GM18508 (cell line): ENCODE measurements around the gene PRR23B.
"Not testable (repeated sequence)": the region's sequence is repeated elsewhere in the genome, so short reads cannot be mapped to it uniquely, and the experiment has no call there.

Experiments used
- ATAC-seq: cut with Tn5 transposase; IDR thresholded peaks from one replicate; pipeline ENCODE4 v1.9.1; 2021; ENCODE audit warnings: moderate number of reproducible peaks; ENCODE audit not compliant: insufficient read depth, unreplicated experiment

The PRR23B gene

GRCh38 chr3:139020868-139021234, at the start of gene PRR23B:
Gene PRR23B (minus strand): TSS chr3:139020926. CDS start chr3:139020661, 265 bp downstream.
- no peak for ATAC-seq

- ATAC-seq = no peak
Observed at GRCh38 chr3:139062918-139063317, 42.2 kb upstream of the PRR23B start.

GRCh38 chr3:139052802-139053600, 32.3 kb upstream of the PRR23B start:
- no peak for ATAC-seq

GRCh38 chr3:139044366-139045210, 23.9 kb upstream of the PRR23B start, which contains the start of gene PRR23C:
Gene PRR23C (minus strand): TSS chr3:139044892. CDS start chr3:139044620, 272 bp downstream.
- no peak for ATAC-seq

- ATAC-seq = no peak
Observed at GRCh38 chr3:139043554-139044365, 23.0 kb upstream of the PRR23B start.

GRCh38 chr3:139037478-139037877, 16.8 kb upstream of the PRR23B start:
- no peak for ATAC-seq

- ATAC-seq = no peak
Observed at GRCh38 chr3:139032326-139033002, 11.7 kb upstream of the PRR23B start.

GRCh38 chr3:139030576-139030975, 9.8 kb upstream of the PRR23B start:
- ATAC-seq = not testable (repeated sequence)

GRCh38 chr3:139024968-139025367, 4.2 kb upstream of the PRR23B start:
- no peak for ATAC-seq

- no peak for ATAC-seq
Observed at GRCh38 chr3:139020036-139020867, 474 bp downstream of the PRR23B start.

GRCh38 chr3:139016430-139017048, 4.2 kb downstream of the PRR23B start:
- no peak for ATAC-seq

GRCh38 chr3:139006051-139006716, 14.5 kb downstream of the PRR23B start, which contains the start of gene PRR23A:
Gene PRR23A (minus strand): TSS chr3:139006268. CDS start chr3:139006268, 0 bp downstream.
- ATAC-seq = no peak

GRCh38 chr3:139005356-139005993, 15.3 kb downstream of the PRR23B start:
- ATAC-seq = no peak

GRCh38 chr3:138995706-138996105, 25.0 kb downstream of the PRR23B start:
- ATAC-seq = no peak

- no peak for ATAC-seq
Observed at GRCh38 chr3:138987181-138987580, 33.5 kb downstream of the PRR23B start.

GRCh38 chr3:138985932-138986331, 34.8 kb downstream of the PRR23B start:
- no peak for ATAC-seq

- no peak for ATAC-seq
Observed at GRCh38 chr3:138984816-138985215, 35.9 kb downstream of the PRR23B start.
